ENCODE data around the gene GRAMD4. TPM values are rescaled to one million over a fixed set of nuclear protein-coding genes. Genes with fewer than 3 reads are reported as not detected.

Gene GRAMD4
- total and polyA plus RNA-seq, 2 experiments from 2014 or later: 21.8 to 31.0 TPM

DNA sequence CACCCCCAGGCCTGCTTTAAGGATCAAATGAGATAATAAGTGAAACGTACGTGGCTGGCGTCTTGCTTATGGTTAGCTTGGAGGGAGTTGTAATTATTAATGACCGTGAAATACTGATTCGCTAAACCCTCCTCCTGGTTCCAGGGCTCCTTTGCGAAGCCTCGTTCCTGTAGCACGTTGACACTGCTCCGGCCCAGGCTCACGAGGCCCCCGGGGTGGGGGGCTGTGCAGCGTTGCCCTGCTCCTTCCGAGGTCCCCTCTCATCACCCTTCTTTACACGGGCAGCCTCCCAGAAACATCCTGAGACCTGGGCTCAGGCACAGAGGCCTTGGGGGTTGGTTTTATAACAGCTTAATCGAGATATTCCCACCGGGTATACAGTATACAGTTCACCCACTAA, 9.1 kb downstream of the GRAMD4 start:
- H3K4me2 ChIP-seq: no peak overlapping the region
- TF ChIP-seq EZH2 (IDR thresholded peaks at IDR 0.05; ENCODE audit: borderline replicate concordance) (no peak), EZH2phosphoT487 (IDR thresholded peaks at IDR 0.05; ENCODE audit: low read depth, severe bottlenecking, unreplicated experiment) (no peak)
- TF ChIP-seq, protein P1, sequence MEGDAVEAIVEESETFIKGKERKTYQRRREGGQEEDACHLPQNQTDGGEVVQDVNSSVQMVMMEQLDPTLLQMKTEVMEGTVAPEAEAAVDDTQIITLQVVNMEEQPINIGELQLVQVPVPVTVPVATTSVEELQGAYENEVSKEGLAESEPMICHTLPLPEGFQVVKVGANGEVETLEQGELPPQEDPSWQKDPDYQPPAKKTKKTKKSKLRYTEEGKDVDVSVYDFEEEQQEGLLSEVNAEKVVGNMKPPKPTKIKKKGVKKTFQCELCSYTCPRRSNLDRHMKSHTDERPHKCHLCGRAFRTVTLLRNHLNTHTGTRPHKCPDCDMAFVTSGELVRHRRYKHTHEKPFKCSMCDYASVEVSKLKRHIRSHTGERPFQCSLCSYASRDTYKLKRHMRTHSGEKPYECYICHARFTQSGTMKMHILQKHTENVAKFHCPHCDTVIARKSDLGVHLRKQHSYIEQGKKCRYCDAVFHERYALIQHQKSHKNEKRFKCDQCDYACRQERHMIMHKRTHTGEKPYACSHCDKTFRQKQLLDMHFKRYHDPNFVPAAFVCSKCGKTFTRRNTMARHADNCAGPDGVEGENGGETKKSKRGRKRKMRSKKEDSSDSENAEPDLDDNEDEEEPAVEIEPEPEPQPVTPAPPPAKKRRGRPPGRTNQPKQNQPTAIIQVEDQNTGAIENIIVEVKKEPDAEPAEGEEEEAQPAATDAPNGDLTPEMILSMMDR (IDR thresholded peaks at IDR 0.05; ENCODE audit: poor library complexity): no peak
- H3K4me3 ChIP-seq: no peak overlapping the region
- peaks cover 2% of the 10 kb centered on the region for H3K4me1 ChIP-seq (ENCODE audit: insufficient read depth)
- H3K9me2 ChIP-seq (replicated peaks; ENCODE audit: insufficient read depth): no peaks in the 10 kb centered on the region
- H3K36me3 ChIP-seq (replicated peaks; ENCODE audit: insufficient read depth, low read depth): no peaks in the 10 kb centered on the region
- no peak overlapping the region for H3K27ac ChIP-seq
- H3K27me3 ChIP-seq: no peaks in the 10 kb centered on the region
- 92% methylated on average over 16 of the region's 16 CpGs for WGBS (ENCODE audit: low lambda C conversion rate, missing lambda C conversion rate)
- H4K20me1 ChIP-seq (ENCODE audit: insufficient read depth, poor library complexity, severe bottlenecking): no peaks in the 10 kb centered on the region
- H3K79me2 ChIP-seq: peaks cover 19% of the 10 kb centered on the region
- DNase-seq (ENCODE audit: low spot score): no peak
- no peaks in the 10 kb centered on the region for H3K9me3 ChIP-seq (ENCODE audit: low read depth)
- no peak overlapping the region for H2AFZ ChIP-seq

GRCh38 chr22:46631113-46631512, 10.9 kb downstream of the GRAMD4 start:
- H3K4me2 ChIP-seq: no peak overlapping the region
- no peaks in the 10 kb centered on the region for H3K9me3 ChIP-seq (ENCODE audit: low read depth)
- no peak overlapping the region for H2AFZ ChIP-seq
- no peaks in the 10 kb centered on the region for H3K36me3 ChIP-seq (replicated peaks; ENCODE audit: insufficient read depth, low read depth)
- peaks cover 10% of the 10 kb centered on the region for H3K4me1 ChIP-seq (ENCODE audit: insufficient read depth)
- peaks cover 3% of the 10 kb centered on the region for H3K79me2 ChIP-seq
- no peaks in the 10 kb centered on the region for H3K9me2 ChIP-seq (replicated peaks; ENCODE audit: insufficient read depth)
- whole genome bisulfite sequencing (ENCODE audit: low lambda C conversion rate, missing lambda C conversion rate): 96% methylated on average over 12 of the region's 13 CpGs
- no peak overlapping the region for H3K27ac ChIP-seq
- no peak overlapping the region for H3K4me3 ChIP-seq
- no peaks in the 10 kb centered on the region for H3K27me3 ChIP-seq
- TF ChIP-seq, protein P1 (IDR thresholded peaks at IDR 0.05; ENCODE audit: poor library complexity): no peak
- TF ChIP-seq EZH2phosphoT487 (IDR thresholded peaks at IDR 0.05; ENCODE audit: low read depth, severe bottlenecking, unreplicated experiment): no peak
- H4K20me1 ChIP-seq (ENCODE audit: insufficient read depth, poor library complexity, severe bottlenecking): no peaks in the 10 kb centered on the region
- DNase-seq (ENCODE audit: low spot score): no peak

DNA sequence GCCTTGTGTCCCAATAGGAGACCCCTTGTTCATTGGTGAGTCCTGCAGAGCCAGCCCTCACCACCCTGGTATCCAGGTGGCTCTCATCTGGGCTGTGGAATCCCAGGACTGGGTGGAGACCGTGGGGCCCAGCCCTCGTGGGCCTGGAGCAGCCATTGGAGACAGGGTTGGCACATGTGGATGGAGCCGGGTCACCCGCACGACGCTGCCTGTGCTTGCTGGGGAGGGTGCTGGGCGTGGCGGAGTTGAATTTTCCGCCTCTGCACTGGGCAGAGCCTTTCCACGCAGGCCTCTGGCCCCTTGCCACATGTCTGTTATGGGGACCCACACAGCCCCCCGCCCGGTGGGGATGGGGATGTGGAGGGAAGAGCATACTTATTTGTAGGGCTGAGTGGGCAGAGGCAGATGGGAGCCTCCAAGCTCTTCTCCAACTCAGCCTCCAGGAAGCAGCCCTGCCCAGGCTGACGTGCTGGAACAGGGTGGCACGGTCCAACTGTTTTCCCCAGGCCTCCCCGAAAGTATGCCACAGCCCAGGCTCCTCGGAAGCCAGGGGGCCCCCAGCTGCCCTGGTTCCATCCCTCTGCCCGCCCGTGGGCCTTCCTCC, 12.6 kb downstream of the GRAMD4 start:
- H3K27me3 ChIP-seq: no peaks in the 10 kb centered on the region
- no peak overlapping the region for H3K27ac ChIP-seq
- no peak overlapping the region for H3K4me3 ChIP-seq
- TF ChIP-seq, protein P1 (IDR thresholded peaks at IDR 0.05; ENCODE audit: poor library complexity): no peak
- H3K4me2 ChIP-seq: no peak overlapping the region
- no peaks in the 10 kb centered on the region for H4K20me1 ChIP-seq (ENCODE audit: insufficient read depth, poor library complexity, severe bottlenecking)
- H3K79me2 ChIP-seq: peaks cover 2% of the 10 kb centered on the region
- no peaks in the 10 kb centered on the region for H3K9me2 ChIP-seq (replicated peaks; ENCODE audit: insufficient read depth)
- no peaks in the 10 kb centered on the region for H3K9me3 ChIP-seq (ENCODE audit: low read depth)
- H2AFZ ChIP-seq: no peak overlapping the region
- no peaks in the 10 kb centered on the region for H3K36me3 ChIP-seq (replicated peaks; ENCODE audit: insufficient read depth, low read depth)
- WGBS (ENCODE audit: low lambda C conversion rate, missing lambda C conversion rate): 93% methylated on average over 18 of the region's 18 CpGs
- DNase-seq (ENCODE audit: low spot score): no peak
- peaks cover 12% of the 10 kb centered on the region for H3K4me1 ChIP-seq (ENCODE audit: insufficient read depth)
